ENCODE data around the gene COL3A1. TPM values are rescaled to one million over a fixed set of nuclear protein-coding genes. Genes with fewer than 3 reads are reported as not detected.

Gene COL3A1
- total and polyA plus RNA-seq, 2 donors (not counting 3 experiments of a cell fraction or from before 2014, with no cell fraction given) = 2.3 to 8.7 TPM

DNA sequence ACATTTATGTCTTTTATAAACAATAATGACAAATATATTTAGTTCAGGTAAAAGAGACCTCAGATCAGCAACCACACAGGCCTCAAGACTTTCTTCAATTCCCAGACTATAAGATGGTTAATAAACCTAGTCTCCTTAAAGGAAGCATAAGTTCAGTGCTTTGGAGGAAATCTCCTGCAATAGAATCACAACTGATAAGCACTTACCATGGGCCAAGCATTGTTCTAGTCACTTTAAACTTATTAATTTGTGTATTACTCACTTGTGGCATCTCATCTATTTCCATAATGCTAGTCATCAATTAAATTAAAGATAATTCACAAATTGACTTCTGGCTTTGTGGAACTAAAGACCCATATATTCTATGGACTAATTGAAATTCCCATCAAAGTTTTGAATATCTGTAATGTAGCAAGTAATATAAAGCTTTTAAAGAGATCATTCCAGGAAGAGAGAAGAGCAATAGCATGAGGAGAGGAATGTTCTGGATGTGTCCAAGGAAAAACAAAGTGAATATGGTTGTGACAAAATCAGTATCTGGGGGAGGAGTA is 42.2 kb downstream of the COL3A1 start:
- peak; percentile 61 for DNase-seq (ENCODE audit: low read depth, low spot score)
- dilution Hi-C loops (cut with MboI; ENCODE audit: extremely low pct_ligation_motif_present, low sequenced_read_pairs) (no loop called here), intact Hi-C loops (cut with micrococcal nuclease) (no loop called here)
- BruUV-seq (replicated peaks) = no TSS peak
- Histone ChIP-seq H3K27me3 (ENCODE audit: control insufficient read depth in 2 of 2, insufficient read depth in 2 of 2, low read length in 2 of 2) (no peaks in the 10 kb centered on the region), H3K79me2 (ENCODE audit: control insufficient read depth, insufficient read depth, low read length) (no peaks in the 10 kb centered on the region), H3K36me3 (ENCODE audit: control insufficient read depth in 2 of 2, extremely low read depth in 1 of 2, insufficient read depth in 2 of 2, low read length in 2 of 2) (no peaks in the 10 kb centered on the region), H4K20me1 (replicated peaks; ENCODE audit: control insufficient read depth, extremely low read depth, insufficient read depth, low read length) (no peaks in the 10 kb centered on the region), H3K9me3 (replicated peaks; ENCODE audit: control insufficient read depth, insufficient read depth, low read length) (no peaks in the 10 kb centered on the region), H3K4me3 (replicated peaks in 1 of 3; ENCODE audit: insufficient read depth in 1 of 3, low read depth in 1 of 3, low read length in 3 of 3) (no peak overlapping the region), H3K4me1 (ENCODE audit: control insufficient read depth, extremely low read depth, insufficient read depth, low read length) (peaks cover 6% of the 10 kb centered on the region), H2AFZ (ENCODE audit: low read depth, low read length) (no peak overlapping the region), H3K9me1 (replicated peaks; ENCODE audit: control insufficient read depth, extremely low read depth, insufficient read depth, low read length) (no peaks in the 10 kb centered on the region), H3K9ac (replicated peaks; ENCODE audit: extremely low read depth, insufficient read depth, low read length) (no peak overlapping the region), H3K27ac (ENCODE audit: insufficient read depth, low read depth, low read length) (no peak overlapping the region), H3K4me2 (ENCODE audit: insufficient read depth, low read length) (no peak overlapping the region)
- ChIA-PET CTCF (no interaction called here), POLR2A (no interaction called here)
- FAIRE-seq = peak; percentile 52
- TF ChIP-seq, protein P1, sequence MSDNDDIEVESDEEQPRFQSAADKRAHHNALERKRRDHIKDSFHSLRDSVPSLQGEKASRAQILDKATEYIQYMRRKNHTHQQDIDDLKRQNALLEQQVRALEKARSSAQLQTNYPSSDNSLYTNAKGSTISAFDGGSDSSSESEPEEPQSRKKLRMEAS (IDR thresholded peaks at IDR 0.05; ENCODE audit: insufficient read depth, insufficient read length) = no peak
- TF ChIP-seq GATA2 (IDR thresholded peaks at IDR 0.05; ENCODE audit: insufficient read depth, insufficient read length, low read depth, low read length) (no peak), FOS (IDR thresholded peaks at IDR 0.05; ENCODE audit: borderline replicate concordance, insufficient read depth, low read length) (no peak), EZH2 (IDR thresholded peaks at IDR 0.05; ENCODE audit: borderline replicate concordance, low read depth, low read length, severe bottlenecking) (no peak), JUN (IDR thresholded peaks at IDR 0.05; ENCODE audit: borderline replicate concordance, insufficient read depth, insufficient read length, low read depth) (no peak), POLR2AphosphoS5 (IDR thresholded peaks at IDR 0.05; ENCODE audit: insufficient read depth, low read depth, low read length) (no peak), POLR2A (IDR thresholded peaks at IDR 0.05; ENCODE audit: low read depth, low read length) (no peak), MYC (IDR thresholded peaks at IDR 0.05; ENCODE audit: low read depth, low read length) (no peak)
- TF ChIP-seq, protein P2, sequence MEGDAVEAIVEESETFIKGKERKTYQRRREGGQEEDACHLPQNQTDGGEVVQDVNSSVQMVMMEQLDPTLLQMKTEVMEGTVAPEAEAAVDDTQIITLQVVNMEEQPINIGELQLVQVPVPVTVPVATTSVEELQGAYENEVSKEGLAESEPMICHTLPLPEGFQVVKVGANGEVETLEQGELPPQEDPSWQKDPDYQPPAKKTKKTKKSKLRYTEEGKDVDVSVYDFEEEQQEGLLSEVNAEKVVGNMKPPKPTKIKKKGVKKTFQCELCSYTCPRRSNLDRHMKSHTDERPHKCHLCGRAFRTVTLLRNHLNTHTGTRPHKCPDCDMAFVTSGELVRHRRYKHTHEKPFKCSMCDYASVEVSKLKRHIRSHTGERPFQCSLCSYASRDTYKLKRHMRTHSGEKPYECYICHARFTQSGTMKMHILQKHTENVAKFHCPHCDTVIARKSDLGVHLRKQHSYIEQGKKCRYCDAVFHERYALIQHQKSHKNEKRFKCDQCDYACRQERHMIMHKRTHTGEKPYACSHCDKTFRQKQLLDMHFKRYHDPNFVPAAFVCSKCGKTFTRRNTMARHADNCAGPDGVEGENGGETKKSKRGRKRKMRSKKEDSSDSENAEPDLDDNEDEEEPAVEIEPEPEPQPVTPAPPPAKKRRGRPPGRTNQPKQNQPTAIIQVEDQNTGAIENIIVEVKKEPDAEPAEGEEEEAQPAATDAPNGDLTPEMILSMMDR (IDR thresholded peaks at IDR 0.05; ENCODE audit: extremely low read depth in 1 of 2, insufficient read depth in 1 of 2, low read depth in 1 of 2, low read length in 2 of 2) = no peak

All from endothelial cell of umbilical vein (primary cell).